Measurements from ENCODE around the gene KCNQ4.

KCNQ4 gene

GRCh38 chr1:40844887-40845878 lies 61.6 kb downstream of the KCNQ4 start:
- no peak for DNase-seq (ENCODE audit: low read depth)

DNA sequence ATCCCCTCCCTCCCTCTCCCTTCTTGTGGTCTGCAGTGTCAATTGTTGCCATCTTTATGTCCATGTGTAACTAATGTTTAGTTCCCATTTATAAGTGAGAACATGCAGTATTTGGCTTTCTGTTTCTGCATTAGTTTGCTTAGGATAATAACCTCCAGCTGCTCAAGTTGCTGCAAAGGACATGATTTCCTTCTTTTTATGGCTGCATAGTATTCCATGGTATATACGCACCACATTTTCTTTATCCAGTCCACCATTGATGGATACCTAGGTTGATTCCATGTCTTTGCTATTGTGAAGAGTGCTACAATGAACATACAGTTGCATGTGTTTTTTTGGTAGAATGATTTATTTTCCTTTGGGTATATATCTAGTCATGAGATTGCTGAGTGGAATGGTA lies 62.3 kb downstream of the KCNQ4 start:
- no peak overlapping the region for H3K4me3 ChIP-seq (ENCODE audit: low read depth, low read length)

More at GRCh38 chr1:40844887-40845878, 61.6 kb downstream of the KCNQ4 start:
- no peak overlapping the region for H3K4me3 ChIP-seq (ENCODE audit: low read depth, low read length)
- TF ChIP-seq CTCF (IDR thresholded peaks at IDR 0.05; ENCODE audit: low read depth, low read length, missing control alignments): no peak

DNA sequence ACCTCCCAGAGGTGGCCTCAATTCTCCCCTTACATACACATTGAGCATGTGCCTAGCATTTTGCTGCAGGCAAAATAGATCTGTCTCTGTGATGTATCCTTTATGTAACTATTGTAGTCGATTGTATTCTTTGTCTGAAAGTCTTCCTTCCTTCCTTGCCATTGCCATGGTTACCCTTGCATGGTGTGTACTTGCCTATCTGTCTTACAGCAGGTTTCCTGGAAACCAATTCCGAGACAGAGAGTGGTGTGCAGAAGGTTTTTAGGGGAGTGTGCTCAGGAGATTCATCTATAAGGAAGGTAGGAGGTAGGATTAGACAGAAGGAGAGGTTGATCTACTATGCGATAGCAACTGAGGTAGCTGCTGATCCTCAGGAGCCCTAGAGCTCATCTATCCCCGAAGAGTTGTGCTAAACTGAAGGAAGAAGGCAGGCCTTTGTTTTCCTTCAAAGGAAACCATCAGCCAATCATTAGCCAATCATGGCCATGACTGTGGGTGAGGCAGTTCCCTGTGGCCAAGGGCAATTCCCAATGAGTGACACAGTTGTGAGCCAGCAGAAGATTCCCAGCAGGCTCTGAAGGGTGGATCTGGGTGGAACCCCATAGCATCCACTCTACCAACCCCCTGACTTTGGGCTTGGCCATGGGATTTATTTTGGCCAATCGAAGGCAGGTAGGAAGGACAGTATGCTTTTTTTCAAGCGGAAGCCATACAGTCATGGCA lies 63.6 kb downstream of the KCNQ4 start:
- DNase-seq (ENCODE audit: low read depth): no peak

More for the DNA sequence above, 62.3 kb downstream of the KCNQ4 start:
- TF ChIP-seq CTCF (IDR thresholded peaks at IDR 0.05; ENCODE audit: low read depth, low read length, missing control alignments): no peak
- no peak for DNase-seq (ENCODE audit: low read depth)

DNA sequence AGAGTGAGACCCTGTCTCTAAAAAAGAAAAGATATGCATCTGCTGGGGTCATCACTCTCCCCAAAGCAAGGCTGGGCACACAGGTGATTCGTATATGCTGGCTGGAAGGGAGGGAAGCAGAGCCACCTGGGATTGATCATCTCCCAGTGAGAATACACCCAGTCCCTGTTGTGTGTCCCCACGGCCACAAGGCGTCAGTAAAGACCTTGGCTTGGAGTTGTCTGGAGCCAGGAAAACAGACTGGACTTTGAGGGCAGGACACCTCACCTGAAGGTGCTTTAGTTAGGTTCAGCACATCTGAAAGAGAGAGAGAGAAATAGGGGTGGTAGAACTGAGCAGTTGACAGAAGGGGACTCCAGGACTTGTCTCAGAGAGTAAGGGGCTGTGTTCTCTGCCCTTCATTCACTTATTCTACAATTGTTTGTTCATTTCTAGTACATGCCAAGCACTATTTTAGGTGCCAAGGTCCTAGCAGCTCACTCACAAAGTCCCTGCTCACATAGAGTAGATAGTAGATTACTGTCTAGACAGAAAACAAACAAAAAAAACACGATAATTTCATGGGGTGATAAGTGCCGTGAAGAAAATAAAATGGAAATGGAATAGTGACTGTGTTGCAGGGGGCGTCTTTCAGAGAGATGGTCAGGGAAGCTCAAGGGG lies 65.1 kb downstream of the KCNQ4 start:
- DNase-seq (ENCODE audit: low read depth): no peak
- H3K4me3 ChIP-seq (ENCODE audit: low read depth, low read length): no peak overlapping the region
- peak; percentile 89 for TF ChIP-seq CTCF (IDR thresholded peaks at IDR 0.05; ENCODE audit: low read depth, low read length, missing control alignments)

More for the DNA sequence above, 63.6 kb downstream of the KCNQ4 start:
- no peak for TF ChIP-seq CTCF (IDR thresholded peaks at IDR 0.05; ENCODE audit: low read depth, low read length, missing control alignments)
- no peak overlapping the region for H3K4me3 ChIP-seq (ENCODE audit: low read depth, low read length)

DNA sequence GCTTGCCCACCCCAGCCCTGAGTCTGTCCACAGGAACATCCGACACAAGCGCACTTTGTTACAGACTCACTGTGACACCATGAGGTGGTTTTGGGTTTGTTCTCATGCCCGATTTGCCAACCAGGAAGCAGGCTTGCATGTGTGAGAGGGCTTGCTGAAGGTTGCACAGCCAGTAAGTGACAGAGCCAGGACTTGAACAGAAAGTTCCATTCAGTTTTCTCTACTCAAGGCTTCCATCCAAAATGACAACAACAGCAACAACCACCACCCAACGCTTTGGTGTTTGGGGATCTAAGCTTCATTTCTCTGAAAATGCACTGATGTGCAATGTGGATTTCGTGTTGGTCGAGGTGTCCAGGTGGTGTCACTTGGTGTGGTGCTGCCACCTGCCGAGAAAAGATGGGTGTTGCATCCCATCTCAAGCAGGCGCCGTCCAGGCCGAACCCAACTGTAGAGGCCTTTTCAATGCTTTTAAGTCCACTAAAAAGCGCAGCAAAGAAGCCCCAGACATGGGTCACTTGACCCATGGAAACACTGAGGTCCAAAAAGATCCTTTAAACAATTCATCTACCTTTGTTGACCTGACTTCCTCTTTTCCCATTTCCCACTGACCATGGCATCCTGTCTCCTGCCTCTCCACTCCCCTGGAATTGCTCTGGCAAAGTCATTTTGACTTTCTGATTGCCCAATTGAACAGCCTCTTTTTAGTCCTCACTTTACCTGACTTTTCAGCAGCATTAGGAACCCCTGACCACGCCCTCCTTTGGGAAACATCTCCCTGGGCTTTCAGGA lies 66.4 kb downstream of the KCNQ4 start:
- DNase-seq (ENCODE audit: low read depth): no peak
- TF ChIP-seq CTCF (IDR thresholded peaks at IDR 0.05; ENCODE audit: low read depth, low read length, missing control alignments): peak; percentile 93
- no peak overlapping the region for H3K4me3 ChIP-seq (ENCODE audit: low read depth, low read length)

GRCh38 chr1:40851643-40852042 lies 68.1 kb downstream of the KCNQ4 start:
- no peak for TF ChIP-seq CTCF (IDR thresholded peaks at IDR 0.05; ENCODE audit: low read depth, low read length, missing control alignments)
- no peak for DNase-seq (ENCODE audit: low read depth)
- H3K4me3 ChIP-seq (ENCODE audit: low read depth, low read length): no peak overlapping the region
